Activated naive CD4-positive, alpha-beta T cell treated with anti-CD3 and anti-CD28 coated beads, Interleukin-2, amount 10 ng/mL, durations not matched to agents 7 days and 5 days (primary cell): ENCODE results near the gene OR2AP1.
"Not testable (repeated sequence)": the region's sequence is repeated elsewhere in the genome, so short reads cannot be mapped to it uniquely, and the experiment has no call there.

ENCODE experiments used
- CTCF ChIA-PET: fragments of 350-600 bp; sonication (Branson Sonifier 250); formaldehyde crosslinking; loops from one replicate; lab custom pipeline; 2021; ENCODE audit warnings: antibody characterized with exemption; lab: Charles Lee
- DNase-seq: peaks from one replicate; pipeline ENCODE4 v3.0.0-alpha.2; 2020
- H3K27ac Mint-ChIP-seq: one replicate; pipeline ENCODE4 v1.8.0; 2021; ENCODE audit warnings: mild to moderate bottlenecking, moderate library complexity, mixed read lengths
- H3K27me3 Mint-ChIP-seq: one replicate; pipeline ENCODE4 v1.8.0; 2021; ENCODE audit warnings: mild to moderate bottlenecking, mixed read lengths
- H3K36me3 Mint-ChIP-seq: one replicate; pipeline ENCODE4 v1.8.0; 2021; ENCODE audit warnings: mixed read lengths
- H3K4me1 Mint-ChIP-seq: one replicate; pipeline ENCODE4 v1.8.0; 2021; ENCODE audit warnings: mixed read lengths
- H3K4me3 Mint-ChIP-seq: one replicate; pipeline ENCODE4 v1.8.0; 2021; ENCODE audit warnings: mild to moderate bottlenecking, moderate library complexity, mixed read lengths
- H3K9me3 Mint-ChIP-seq: one replicate; pipeline ENCODE4 v1.8.0; 2021; ENCODE audit warnings: mixed read lengths

Gene OR2AP1

DNA sequence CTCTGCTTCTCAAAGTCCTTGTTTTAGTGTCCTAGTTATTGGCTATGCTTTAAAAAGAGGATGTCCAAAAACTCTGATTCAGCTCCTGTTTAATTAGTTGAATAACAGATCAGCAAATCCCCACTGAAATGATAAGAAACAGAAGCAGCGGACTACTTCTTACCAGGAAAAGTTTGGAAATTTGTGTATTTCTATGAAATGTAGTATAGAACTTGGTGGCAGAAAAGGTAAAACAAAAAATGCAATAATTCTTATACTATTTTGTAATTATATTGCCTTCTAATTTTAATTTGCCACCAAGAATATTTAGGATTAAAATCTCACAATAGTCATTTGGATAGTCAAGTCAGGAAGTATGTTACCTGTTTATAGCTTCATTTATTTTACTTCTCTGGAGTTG, at the start of gene OR2AP1:
Gene OR2AP1 (plus strand): TSS at position 301 of the 400 bp plus-strand sequence. CDS start 1,947 bp downstream, outside the sequence.
- Mint-ChIP-seq H3K4me1 (no peaks in the 10 kb centered on the region), H3K9me3 (peaks cover 21% of the 10 kb centered on the region), H3K27me3 (peaks cover 4% of the 10 kb centered on the region), H3K36me3 (no peaks in the 10 kb centered on the region), H3K4me3 (no peak within 1 kb of the TSS), H3K27ac (no peak within 1 kb of the TSS)
- no peak for DNase-seq
- CTCF ChIA-PET: no interaction called here

DNA sequence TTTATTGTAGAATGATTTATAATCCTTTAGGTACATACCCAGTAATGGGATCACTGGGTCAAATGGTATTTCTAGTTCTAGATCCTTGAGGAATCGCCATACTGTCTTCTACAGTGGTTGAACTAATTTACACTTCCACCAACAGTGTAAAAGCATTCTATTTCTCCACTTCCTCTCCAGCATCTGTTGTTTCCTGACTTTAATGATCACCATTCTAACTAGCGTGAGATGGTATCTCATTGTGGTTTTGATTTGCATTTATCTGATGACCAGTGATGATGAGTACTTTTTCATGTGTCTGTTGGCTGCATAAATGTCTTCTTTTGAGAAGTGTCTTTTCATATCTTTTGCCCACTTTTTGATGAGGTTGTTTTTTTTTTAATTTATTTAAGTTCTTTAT, 24.0 kb upstream of the OR2AP1 start:
- H3K27me3 Mint-ChIP-seq, CTCF ChIA-PET, H3K36me3 Mint-ChIP-seq, H3K4me1 Mint-ChIP-seq, H3K27ac Mint-ChIP-seq, H3K4me3 Mint-ChIP-seq, DNase-seq, H3K9me3 Mint-ChIP-seq: not testable (repeated sequence)

DNA sequence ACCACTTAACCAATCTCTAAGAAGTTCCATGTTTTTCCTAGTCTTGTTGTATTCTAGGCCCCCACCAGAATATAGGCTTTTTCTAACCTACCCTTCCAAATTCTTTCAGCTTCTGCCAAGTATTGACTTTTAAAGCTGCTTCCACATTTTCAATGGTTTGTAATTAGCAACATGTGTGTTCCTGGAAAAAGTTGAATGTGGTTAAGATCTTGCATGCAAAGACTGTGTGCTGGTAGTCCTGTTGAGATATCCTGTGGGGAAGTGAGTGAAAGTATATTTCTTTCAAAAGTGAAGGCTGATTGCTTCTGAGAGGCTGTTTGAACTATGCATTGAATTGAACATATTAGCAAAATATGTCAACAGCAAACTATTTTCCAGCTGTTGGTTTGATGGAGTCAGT, 23.5 kb upstream of the OR2AP1 start:
- no peak overlapping the region for H3K27ac Mint-ChIP-seq
- no peak overlapping the region for H3K4me3 Mint-ChIP-seq
- no peaks in the 10 kb centered on the region for H3K27me3 Mint-ChIP-seq

DNA sequence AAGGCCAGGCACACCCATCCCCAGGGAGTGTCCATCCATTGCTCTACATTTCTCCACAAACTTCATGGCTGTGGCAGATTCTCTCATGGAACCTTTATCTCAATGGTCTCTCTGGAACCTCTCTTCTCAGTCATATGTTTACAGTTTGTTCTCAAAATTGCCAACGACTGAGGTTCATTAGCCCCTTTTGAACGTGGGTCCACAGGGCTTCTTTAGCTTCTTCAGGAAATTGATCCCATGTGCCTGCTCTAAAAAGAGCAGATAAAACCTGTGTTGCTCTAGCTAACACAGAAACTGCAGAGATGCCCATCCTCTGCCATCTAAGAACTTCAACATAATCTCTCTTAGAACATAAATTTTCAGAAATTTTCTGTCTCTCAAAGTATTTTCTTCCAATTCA, 23.0 kb upstream of the OR2AP1 start, which contains the start of gene OR6C4:
Gene OR6C4 (plus strand): TSS at position 301 of the 400 bp plus-strand sequence. CDS start 1,625 bp downstream, outside the sequence.
- no peak within 1 kb of the TSS for H3K4me3 Mint-ChIP-seq
- H3K27me3 Mint-ChIP-seq: no peaks in the 10 kb centered on the region
- no peaks in the 10 kb centered on the region for H3K36me3 Mint-ChIP-seq
- H3K27ac Mint-ChIP-seq: no peak within 1 kb of the TSS
- H3K9me3 Mint-ChIP-seq: no peaks in the 10 kb centered on the region
- H3K4me1 Mint-ChIP-seq: no peaks in the 10 kb centered on the region
- no peak for DNase-seq
- CTCF ChIA-PET: no interaction called here

More for the DNA sequence above, 23.5 kb upstream of the OR2AP1 start:
- Mint-ChIP-seq H3K9me3 (no peaks in the 10 kb centered on the region), H3K36me3 (no peaks in the 10 kb centered on the region), H3K4me1 (no peaks in the 10 kb centered on the region)
- DNase-seq: no peak
- CTCF ChIA-PET: no interaction called here

DNA sequence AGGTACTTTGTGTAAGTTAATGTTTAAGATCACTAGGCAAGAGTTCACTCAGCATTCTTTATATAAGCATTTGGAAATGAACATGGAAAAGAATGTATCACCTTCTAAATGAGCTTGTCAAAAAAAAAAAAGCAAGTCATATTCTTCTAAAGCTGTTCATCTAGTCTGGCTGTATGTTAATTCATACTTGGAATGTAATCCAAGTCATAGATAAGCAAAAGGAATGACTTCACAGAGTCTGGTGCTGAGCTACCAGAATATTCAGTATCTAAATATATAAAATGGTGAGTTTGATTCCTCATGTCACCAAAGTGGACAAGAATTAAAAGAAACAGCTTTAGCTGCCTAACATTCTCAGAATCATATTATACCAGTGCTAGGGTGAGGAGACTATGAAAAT, 18.0 kb upstream of the OR2AP1 start:
- H3K27me3 Mint-ChIP-seq: no peaks in the 10 kb centered on the region
- no peak overlapping the region for H3K27ac Mint-ChIP-seq
- H3K4me3 Mint-ChIP-seq: no peak overlapping the region
- peaks cover 5% of the 10 kb centered on the region for H3K9me3 Mint-ChIP-seq
- no peak for DNase-seq
- H3K4me1 Mint-ChIP-seq: no peaks in the 10 kb centered on the region
- CTCF ChIA-PET: interaction anchor here (0.9 kb wide), 1 partner anchor 101 kb away, joined by 3 read pairs; no protein-coding TSS in a partner anchor
- H3K36me3 Mint-ChIP-seq: no peaks in the 10 kb centered on the region

DNA sequence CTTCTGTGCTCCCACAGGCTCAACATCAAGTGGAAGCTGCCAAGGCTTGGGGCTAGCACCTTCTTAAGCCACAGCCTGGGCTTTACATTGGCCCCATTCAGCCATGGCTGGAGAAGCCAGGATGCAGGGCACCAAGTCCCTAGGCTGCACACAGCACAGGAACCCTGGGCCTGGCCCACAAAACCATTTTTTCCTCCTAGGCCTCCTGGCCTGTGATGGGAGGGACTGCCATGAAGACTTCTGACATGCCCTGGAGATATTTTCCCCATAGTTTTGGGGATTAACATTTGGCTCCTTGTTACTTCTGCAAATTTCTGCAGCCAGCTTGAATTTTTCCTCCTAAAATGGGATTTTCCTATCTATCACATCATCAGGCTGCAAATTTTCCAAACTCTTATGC, 2.2 kb upstream of the OR2AP1 start:
- H3K9me3 Mint-ChIP-seq: peaks cover 21% of the 10 kb centered on the region
- DNase-seq, H3K27me3 Mint-ChIP-seq, H3K36me3 Mint-ChIP-seq, CTCF ChIA-PET, H3K4me3 Mint-ChIP-seq, H3K4me1 Mint-ChIP-seq, H3K27ac Mint-ChIP-seq: not testable (repeated sequence)

DNA sequence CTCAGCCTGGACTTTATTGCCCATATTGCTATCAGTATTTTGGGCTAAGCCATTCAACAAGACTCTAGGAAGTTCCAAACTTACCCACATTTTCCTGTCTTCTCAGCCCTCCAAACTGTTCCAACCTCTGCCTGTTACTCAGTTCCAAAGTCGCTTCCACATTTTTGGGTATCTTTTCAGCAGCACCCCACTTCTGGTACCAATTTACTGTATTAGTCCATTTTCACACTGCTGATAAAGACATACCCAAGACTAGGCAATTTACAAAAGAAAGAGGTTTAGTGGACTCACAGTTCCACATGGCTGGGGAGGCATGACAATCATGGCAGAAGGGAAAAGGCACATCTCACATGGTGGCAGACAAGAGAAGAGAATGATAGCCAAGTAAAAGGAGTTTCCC, 1.6 kb upstream of the OR2AP1 start:
- CTCF ChIA-PET, DNase-seq, H3K36me3 Mint-ChIP-seq, H3K4me1 Mint-ChIP-seq, H3K4me3 Mint-ChIP-seq, H3K27ac Mint-ChIP-seq, H3K27me3 Mint-ChIP-seq: not testable (repeated sequence)
- H3K9me3 Mint-ChIP-seq: peaks cover 21% of the 10 kb centered on the region

DNA sequence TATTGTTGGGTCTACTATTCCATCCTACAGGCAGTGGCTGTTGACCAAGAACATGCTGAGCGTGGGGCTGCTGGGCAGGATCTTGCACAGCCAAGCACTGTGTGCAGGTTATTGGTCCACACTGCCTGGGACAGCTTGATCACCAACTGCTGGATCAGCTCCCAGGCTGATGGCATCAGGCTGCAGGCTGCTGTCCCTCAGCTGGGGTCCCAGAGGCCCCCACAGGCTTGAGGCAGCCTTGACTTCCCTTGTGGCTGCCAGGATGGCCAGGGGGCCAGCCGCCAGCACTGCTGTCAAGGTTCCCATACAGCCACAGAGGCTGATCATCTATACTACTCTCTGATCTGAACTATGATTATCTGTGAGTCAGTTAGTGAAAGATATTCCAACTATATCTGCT, 9.8 kb downstream of the OR2AP1 start:
- no peak for DNase-seq
- H3K4me1 Mint-ChIP-seq: no peaks in the 10 kb centered on the region
- H3K9me3 Mint-ChIP-seq: peaks cover 2% of the 10 kb centered on the region
- no peaks in the 10 kb centered on the region for H3K27me3 Mint-ChIP-seq
- CTCF ChIA-PET: no interaction called here
- H3K27ac Mint-ChIP-seq: no peak overlapping the region
- H3K36me3 Mint-ChIP-seq: no peaks in the 10 kb centered on the region
- H3K4me3 Mint-ChIP-seq: no peak overlapping the region

DNA sequence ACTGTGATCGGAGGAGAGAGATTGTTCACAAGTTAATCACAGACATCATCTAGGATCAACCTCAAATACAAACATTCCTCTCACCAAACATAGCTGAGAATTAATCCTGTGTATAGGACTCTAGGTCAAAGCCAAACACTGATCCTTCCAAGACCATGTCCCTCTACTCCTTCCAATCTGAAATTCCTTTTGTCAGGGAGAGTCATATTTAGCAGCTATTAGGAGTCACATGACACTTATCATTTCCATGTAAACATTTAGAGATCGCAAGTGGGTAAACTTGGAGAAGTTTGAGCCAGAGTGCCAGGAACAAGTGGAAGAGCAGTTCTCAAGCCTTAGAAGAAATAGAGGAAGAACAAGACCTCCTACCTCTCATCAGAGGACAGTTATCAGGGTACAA, 13.5 kb downstream of the OR2AP1 start:
- H3K27me3 Mint-ChIP-seq: no peaks in the 10 kb centered on the region
- H3K4me3 Mint-ChIP-seq: no peak overlapping the region
- no peaks in the 10 kb centered on the region for H3K36me3 Mint-ChIP-seq
- DNase-seq: no peak
- no peaks in the 10 kb centered on the region for H3K4me1 Mint-ChIP-seq
- no peak overlapping the region for H3K27ac Mint-ChIP-seq
- CTCF ChIA-PET: no interaction called here
- H3K9me3 Mint-ChIP-seq: peaks cover 2% of the 10 kb centered on the region

DNA sequence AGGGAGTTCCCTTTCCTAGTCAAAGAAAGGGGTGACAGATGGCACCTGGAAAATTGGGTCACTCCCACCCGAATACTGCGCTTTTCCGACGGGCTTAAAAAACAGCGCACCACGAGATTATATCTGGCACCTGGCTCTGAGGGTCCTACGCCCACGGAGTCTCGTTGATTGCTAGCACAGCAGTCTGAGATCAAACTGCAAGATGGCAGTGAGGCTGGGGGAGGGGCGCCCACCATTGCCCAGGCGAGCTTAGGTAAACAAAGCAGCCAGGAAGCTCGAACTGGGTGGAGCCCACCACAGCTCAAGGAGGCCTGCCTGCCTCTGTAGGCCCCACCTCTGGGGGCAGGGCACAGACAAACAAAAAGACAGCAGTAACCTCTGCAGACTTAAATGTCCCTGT, 17.9 kb downstream of the OR2AP1 start:
- not testable (repeated sequence) for H3K27ac Mint-ChIP-seq

DNA sequence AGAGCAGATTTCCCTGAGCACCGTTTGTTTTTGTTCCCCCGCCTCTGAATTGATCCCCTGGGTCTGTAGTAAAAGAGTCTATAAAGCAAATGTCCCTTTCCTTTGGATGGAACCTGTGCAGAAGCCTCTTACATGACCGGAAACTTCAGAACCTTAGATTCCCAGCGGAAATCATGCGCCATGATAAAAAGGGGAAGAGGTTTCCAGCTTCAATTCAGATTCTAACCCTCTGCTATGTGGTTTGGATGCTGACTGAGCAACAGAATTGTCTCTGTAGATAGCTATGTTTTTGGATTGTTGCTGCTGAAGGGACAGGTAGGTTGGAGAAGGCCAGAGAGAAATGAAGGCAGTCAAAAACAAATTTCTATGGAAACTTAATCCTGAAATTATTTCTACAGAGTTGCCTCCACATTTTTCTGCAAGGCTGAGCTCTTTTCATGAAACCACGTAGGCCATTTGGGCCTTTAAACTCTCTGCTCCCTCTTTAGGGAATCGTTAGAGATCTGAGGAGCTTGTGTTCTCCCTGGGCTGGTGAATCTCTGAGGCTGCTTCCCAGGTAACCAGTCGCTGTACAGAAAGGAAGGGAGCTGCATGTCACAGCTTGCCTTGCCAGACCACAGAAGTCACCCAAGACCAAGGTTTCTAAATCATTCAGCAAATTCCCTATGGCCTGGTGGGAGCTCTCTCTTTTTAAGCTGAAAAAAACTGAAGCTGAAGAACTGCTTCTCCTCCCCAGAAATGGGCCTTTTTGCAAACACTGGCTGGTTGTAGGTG, 35.7 kb downstream of the OR2AP1 start:
- no peak for DNase-seq
- no peaks in the 10 kb centered on the region for H3K4me1 Mint-ChIP-seq
- peaks cover 19% of the 10 kb centered on the region for H3K27me3 Mint-ChIP-seq
- H3K27ac Mint-ChIP-seq: no peak overlapping the region
- no peaks in the 10 kb centered on the region for H3K36me3 Mint-ChIP-seq
- no peak overlapping the region for H3K4me3 Mint-ChIP-seq
- no peaks in the 10 kb centered on the region for H3K9me3 Mint-ChIP-seq
- CTCF ChIA-PET: interaction anchor here (1.4 kb wide), 1 partner anchor 11 kb away, joined by 5 read pairs; no protein-coding TSS in a partner anchor

More for the DNA sequence above, 17.9 kb downstream of the OR2AP1 start:
- H3K36me3 Mint-ChIP-seq, H3K9me3 Mint-ChIP-seq, H3K4me1 Mint-ChIP-seq, DNase-seq, H3K27me3 Mint-ChIP-seq, CTCF ChIA-PET, H3K4me3 Mint-ChIP-seq: not testable (repeated sequence)

DNA sequence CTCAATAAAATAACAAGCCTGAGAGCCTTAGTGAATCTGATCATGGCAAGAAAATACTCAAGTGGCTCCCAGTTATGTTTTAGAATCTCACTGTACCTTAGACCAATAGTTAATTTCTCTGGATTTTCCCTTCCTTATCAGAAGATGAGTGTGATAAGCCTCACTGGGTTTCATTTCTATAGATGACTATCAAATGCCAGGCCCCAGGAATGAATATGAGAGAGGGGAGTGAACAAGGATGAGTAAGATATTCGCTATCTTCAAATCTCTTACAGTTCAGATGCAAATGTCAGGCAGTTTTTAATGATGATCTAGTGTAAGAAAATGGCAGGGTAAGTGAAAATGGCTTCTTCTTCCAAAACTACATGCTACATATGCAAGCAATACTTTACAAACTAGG, 38.3 kb downstream of the OR2AP1 start:
- CTCF ChIA-PET: no interaction called here
- Mint-ChIP-seq H3K36me3 (no peaks in the 10 kb centered on the region), H3K4me1 (no peaks in the 10 kb centered on the region), H3K27ac (no peak overlapping the region), H3K9me3 (no peaks in the 10 kb centered on the region), H3K4me3 (no peak overlapping the region), H3K27me3 (peaks cover 22% of the 10 kb centered on the region)
- DNase-seq: no peak

DNA sequence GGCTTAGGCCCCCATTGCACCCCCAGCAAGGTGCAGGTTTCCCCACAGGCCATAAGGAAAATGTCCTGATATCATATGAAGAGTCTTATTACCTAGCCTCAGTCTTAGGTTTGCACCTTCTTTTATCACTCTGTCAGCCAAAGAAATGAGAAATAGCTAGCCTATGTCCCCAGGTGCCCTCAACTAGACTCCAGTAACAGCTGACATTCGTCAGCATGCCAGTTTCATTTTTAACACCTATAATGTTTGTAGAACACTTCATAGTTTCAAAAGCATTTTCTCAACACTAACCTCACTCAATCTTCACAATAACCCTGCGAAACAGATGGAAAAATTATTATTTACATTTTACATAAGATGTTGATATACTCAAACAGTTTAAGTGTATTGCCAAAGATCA, 40.4 kb downstream of the OR2AP1 start:
- H3K27ac Mint-ChIP-seq: no peak overlapping the region
- DNase-seq: no peak
- peaks cover 27% of the 10 kb centered on the region for H3K27me3 Mint-ChIP-seq
- H3K4me1 Mint-ChIP-seq: no peaks in the 10 kb centered on the region
- H3K9me3 Mint-ChIP-seq: no peaks in the 10 kb centered on the region
- CTCF ChIA-PET: no interaction called here
- no peak overlapping the region for H3K4me3 Mint-ChIP-seq
- no peaks in the 10 kb centered on the region for H3K36me3 Mint-ChIP-seq

DNA sequence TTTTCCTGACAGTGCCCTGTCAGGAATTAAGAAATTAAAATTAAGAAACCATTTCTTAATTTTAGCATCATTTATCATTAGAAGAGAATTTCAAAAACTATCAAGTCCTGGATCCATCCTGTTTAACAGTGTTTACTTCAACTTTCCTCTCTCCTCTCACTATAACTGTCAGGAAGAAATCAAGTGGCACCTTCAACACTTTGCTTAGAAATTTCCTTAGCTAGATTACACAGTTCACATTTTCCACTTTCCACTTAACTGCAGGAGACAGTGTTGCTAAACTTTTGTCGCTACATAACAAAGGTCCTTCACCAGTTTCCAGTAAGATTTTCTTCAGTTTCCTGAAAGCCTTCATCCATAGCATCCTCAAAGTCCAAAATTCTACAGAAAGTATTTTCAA, 42.5 kb downstream of the OR2AP1 start:
- Mint-ChIP-seq H3K27me3 (peaks cover 21% of the 10 kb centered on the region), H3K9me3 (no peaks in the 10 kb centered on the region), H3K36me3 (no peaks in the 10 kb centered on the region), H3K4me3 (no peak overlapping the region), H3K27ac (no peak overlapping the region), H3K4me1 (no peaks in the 10 kb centered on the region)
- DNase-seq: no peak
- CTCF ChIA-PET: no interaction called here
